ENCODE measurements around the gene EXOC4. TPM values are rescaled to one million over a fixed set of nuclear protein-coding genes. Genes with fewer than 3 reads are reported as not detected.

EXOC4 gene
- total and polyA plus RNA-seq, 2 donors (not counting 3 experiments of a cell fraction or from before 2014, with no cell fraction given), result 20.3 to 73.1 TPM

DNA sequence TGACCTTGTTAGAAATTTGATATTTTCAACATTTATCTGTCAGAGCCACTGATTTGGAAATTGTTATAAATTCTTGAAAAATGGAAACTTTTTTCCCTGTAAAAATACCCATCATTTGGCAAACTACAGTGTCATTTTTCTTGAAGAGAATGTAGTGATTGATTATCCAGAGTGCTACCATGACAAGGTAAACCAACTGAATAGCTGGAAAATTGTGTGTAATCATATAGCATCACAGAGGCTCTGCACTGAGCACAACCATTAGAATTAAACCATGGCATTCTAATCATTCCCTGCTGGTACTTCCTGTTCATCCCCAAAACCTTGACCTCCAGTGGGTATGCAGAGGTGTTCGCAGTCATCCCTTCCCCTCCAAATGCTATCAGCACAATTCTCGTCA lies 633.9 kb downstream of the EXOC4 start:
- Histone ChIP-seq H3K9me3 (replicated peaks; ENCODE audit: control insufficient read depth, insufficient read depth, low read length) (no peaks in the 10 kb centered on the region), H3K27ac (ENCODE audit: insufficient read depth, low read depth, low read length) (no peak overlapping the region), H3K4me2 (ENCODE audit: insufficient read depth, low read length) (no peak overlapping the region), H3K4me1 (ENCODE audit: control insufficient read depth, extremely low read depth, insufficient read depth, low read length) (no peaks in the 10 kb centered on the region), H3K79me2 (ENCODE audit: control insufficient read depth, insufficient read depth, low read length) (no peaks in the 10 kb centered on the region), H3K27me3 (ENCODE audit: control insufficient read depth in 2 of 2, insufficient read depth in 2 of 2, low read length in 2 of 2) (no peaks in the 10 kb centered on the region), H3K36me3 (ENCODE audit: control insufficient read depth in 2 of 2, extremely low read depth in 1 of 2, insufficient read depth in 2 of 2, low read length in 2 of 2) (no peaks in the 10 kb centered on the region), H3K9ac (replicated peaks; ENCODE audit: extremely low read depth, insufficient read depth, low read length) (no peak overlapping the region), H3K9me1 (replicated peaks; ENCODE audit: control insufficient read depth, extremely low read depth, insufficient read depth, low read length) (no peaks in the 10 kb centered on the region), H2AFZ (ENCODE audit: low read depth, low read length) (no peak overlapping the region), H4K20me1 (replicated peaks; ENCODE audit: control insufficient read depth, extremely low read depth, insufficient read depth, low read length) (no peaks in the 10 kb centered on the region), H3K4me3 (replicated peaks in 1 of 3; ENCODE audit: insufficient read depth in 1 of 3, low read depth in 1 of 3, low read length in 3 of 3) (no peak overlapping the region)
- CTCF ChIA-PET, result no interaction called here
- FAIRE-seq, result no peak
- intact Hi-C loops (cut with micrococcal nuclease) (no loop called here), dilution Hi-C loops (cut with MboI; ENCODE audit: extremely low pct_ligation_motif_present, low sequenced_read_pairs) (no loop called here)
- BruUV-seq (replicated peaks), result no TSS peak
- no peak for DNase-seq (ENCODE audit: low read depth, low spot score)
- no peak for TF ChIP-seq POLR2A (IDR thresholded peaks at IDR 0.05; ENCODE audit: low read depth, low read length)
- TF ChIP-seq, protein P1, sequence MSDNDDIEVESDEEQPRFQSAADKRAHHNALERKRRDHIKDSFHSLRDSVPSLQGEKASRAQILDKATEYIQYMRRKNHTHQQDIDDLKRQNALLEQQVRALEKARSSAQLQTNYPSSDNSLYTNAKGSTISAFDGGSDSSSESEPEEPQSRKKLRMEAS (IDR thresholded peaks at IDR 0.05; ENCODE audit: insufficient read depth, insufficient read length), result no peak
- no peak for TF ChIP-seq MYC (IDR thresholded peaks at IDR 0.05; ENCODE audit: low read depth, low read length)
- POLR2A ChIA-PET, result no interaction called here

DNA sequence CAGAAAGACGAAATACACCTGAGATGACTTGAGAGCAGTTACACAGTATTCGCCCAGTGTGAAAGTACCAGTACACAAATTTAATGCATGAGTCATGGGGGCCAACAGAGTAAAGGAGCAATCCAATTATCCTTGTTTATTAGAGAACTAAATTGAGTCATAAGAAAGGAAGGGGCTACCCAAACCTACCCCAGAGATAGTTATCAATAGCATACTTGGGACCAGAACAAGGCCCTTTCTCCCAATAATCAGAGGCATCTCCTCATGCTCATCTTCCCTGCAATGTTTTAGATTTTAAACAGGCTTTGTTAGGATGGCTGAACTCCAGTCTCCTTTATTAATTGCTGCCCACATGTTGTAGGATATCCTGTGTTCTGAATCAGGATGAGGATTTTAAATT lies 634.6 kb downstream of the EXOC4 start:
- no peaks in the 10 kb centered on the region for H3K9me3 ChIP-seq (replicated peaks; ENCODE audit: control insufficient read depth, insufficient read depth, low read length)
- intact Hi-C loops (cut with micrococcal nuclease), result no loop called here
- H3K79me2 ChIP-seq (ENCODE audit: control insufficient read depth, insufficient read depth, low read length), result no peaks in the 10 kb centered on the region
- H3K4me3 ChIP-seq (replicated peaks in 1 of 3; ENCODE audit: insufficient read depth in 1 of 3, low read depth in 1 of 3, low read length in 3 of 3), result no peak overlapping the region
- H2AFZ ChIP-seq (ENCODE audit: low read depth, low read length), result no peak overlapping the region
- no peak overlapping the region for H3K27ac ChIP-seq (ENCODE audit: insufficient read depth, low read depth, low read length)
- H3K27me3 ChIP-seq (ENCODE audit: control insufficient read depth in 2 of 2, insufficient read depth in 2 of 2, low read length in 2 of 2), result no peaks in the 10 kb centered on the region
- no peaks in the 10 kb centered on the region for H3K36me3 ChIP-seq (ENCODE audit: control insufficient read depth in 2 of 2, extremely low read depth in 1 of 2, insufficient read depth in 2 of 2, low read length in 2 of 2)
- H3K9ac ChIP-seq (replicated peaks; ENCODE audit: extremely low read depth, insufficient read depth, low read length), result no peak overlapping the region
- FAIRE-seq (no peak), DNase-seq (ENCODE audit: low read depth, low spot score) (peak; percentile 17)
- POLR2A ChIA-PET, result no interaction called here
- H3K4me2 ChIP-seq (ENCODE audit: insufficient read depth, low read length), result no peak overlapping the region
- dilution Hi-C loops (cut with MboI; ENCODE audit: extremely low pct_ligation_motif_present, low sequenced_read_pairs), result no loop called here
- TF ChIP-seq JUN (IDR thresholded peaks at IDR 0.05; ENCODE audit: borderline replicate concordance, insufficient read depth, insufficient read length, low read depth), result no peak
- TF ChIP-seq POLR2AphosphoS5 (IDR thresholded peaks at IDR 0.05; ENCODE audit: insufficient read depth, low read depth, low read length), result no peak
- TF ChIP-seq, protein P1 (IDR thresholded peaks at IDR 0.05; ENCODE audit: insufficient read depth, insufficient read length), result no peak
- TF ChIP-seq, protein P2, sequence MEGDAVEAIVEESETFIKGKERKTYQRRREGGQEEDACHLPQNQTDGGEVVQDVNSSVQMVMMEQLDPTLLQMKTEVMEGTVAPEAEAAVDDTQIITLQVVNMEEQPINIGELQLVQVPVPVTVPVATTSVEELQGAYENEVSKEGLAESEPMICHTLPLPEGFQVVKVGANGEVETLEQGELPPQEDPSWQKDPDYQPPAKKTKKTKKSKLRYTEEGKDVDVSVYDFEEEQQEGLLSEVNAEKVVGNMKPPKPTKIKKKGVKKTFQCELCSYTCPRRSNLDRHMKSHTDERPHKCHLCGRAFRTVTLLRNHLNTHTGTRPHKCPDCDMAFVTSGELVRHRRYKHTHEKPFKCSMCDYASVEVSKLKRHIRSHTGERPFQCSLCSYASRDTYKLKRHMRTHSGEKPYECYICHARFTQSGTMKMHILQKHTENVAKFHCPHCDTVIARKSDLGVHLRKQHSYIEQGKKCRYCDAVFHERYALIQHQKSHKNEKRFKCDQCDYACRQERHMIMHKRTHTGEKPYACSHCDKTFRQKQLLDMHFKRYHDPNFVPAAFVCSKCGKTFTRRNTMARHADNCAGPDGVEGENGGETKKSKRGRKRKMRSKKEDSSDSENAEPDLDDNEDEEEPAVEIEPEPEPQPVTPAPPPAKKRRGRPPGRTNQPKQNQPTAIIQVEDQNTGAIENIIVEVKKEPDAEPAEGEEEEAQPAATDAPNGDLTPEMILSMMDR (IDR thresholded peaks at IDR 0.05; ENCODE audit: extremely low read depth in 1 of 2, insufficient read depth in 1 of 2, low read depth in 1 of 2, low read length in 2 of 2), result no peak
- no peak for TF ChIP-seq FOS (IDR thresholded peaks at IDR 0.05; ENCODE audit: borderline replicate concordance, insufficient read depth, low read length)
- no peak for TF ChIP-seq POLR2A (IDR thresholded peaks at IDR 0.05; ENCODE audit: low read depth, low read length)
- no peak for TF ChIP-seq EZH2 (IDR thresholded peaks at IDR 0.05; ENCODE audit: borderline replicate concordance, low read depth, low read length, severe bottlenecking)
- no peak for TF ChIP-seq MYC (IDR thresholded peaks at IDR 0.05; ENCODE audit: low read depth, low read length)
- no peaks in the 10 kb centered on the region for H3K4me1 ChIP-seq (ENCODE audit: control insufficient read depth, extremely low read depth, insufficient read depth, low read length)
- BruUV-seq (replicated peaks), result no TSS peak
- H4K20me1 ChIP-seq (replicated peaks; ENCODE audit: control insufficient read depth, extremely low read depth, insufficient read depth, low read length), result no peaks in the 10 kb centered on the region
- CTCF ChIA-PET, result no interaction called here
- H3K9me1 ChIP-seq (replicated peaks; ENCODE audit: control insufficient read depth, extremely low read depth, insufficient read depth, low read length), result no peaks in the 10 kb centered on the region
